ENCODE data around the gene TMCC2.
"Not testable (repeated sequence)": the region's sequence is repeated elsewhere in the genome, so short reads cannot be mapped to it uniquely, and the experiment has no call there.

The TMCC2 gene

GRCh38 chr1:205276689-205277065 lies 48.9 kb downstream of the TMCC2 start:
- no peak for DNase-seq (ENCODE audit: extremely low read depth in 1 of 2, low read depth in 1 of 2)

DNA sequence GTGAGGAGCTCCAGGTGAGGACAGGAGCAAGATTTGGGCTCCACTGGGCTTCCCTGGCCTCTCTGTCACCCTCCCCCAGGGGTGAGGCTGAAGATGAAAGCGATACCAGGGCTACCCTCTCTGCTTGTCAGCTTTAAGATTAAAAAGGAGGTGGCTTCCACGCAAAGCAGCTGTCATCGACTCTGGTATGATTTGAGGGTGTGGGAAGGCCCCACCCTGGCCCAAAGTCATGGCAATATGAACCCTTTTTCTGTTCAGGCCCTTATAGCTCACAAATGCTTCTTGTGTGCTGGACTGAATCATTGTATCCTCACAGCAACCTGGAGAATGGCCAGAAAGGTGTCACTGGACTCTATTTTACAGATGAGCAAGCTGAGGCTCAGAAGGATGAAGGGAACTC lies 52.2 kb downstream of the TMCC2 start:
- DNase-seq (ENCODE audit: extremely low read depth in 1 of 2, low read depth in 1 of 2) = no peak

DNA sequence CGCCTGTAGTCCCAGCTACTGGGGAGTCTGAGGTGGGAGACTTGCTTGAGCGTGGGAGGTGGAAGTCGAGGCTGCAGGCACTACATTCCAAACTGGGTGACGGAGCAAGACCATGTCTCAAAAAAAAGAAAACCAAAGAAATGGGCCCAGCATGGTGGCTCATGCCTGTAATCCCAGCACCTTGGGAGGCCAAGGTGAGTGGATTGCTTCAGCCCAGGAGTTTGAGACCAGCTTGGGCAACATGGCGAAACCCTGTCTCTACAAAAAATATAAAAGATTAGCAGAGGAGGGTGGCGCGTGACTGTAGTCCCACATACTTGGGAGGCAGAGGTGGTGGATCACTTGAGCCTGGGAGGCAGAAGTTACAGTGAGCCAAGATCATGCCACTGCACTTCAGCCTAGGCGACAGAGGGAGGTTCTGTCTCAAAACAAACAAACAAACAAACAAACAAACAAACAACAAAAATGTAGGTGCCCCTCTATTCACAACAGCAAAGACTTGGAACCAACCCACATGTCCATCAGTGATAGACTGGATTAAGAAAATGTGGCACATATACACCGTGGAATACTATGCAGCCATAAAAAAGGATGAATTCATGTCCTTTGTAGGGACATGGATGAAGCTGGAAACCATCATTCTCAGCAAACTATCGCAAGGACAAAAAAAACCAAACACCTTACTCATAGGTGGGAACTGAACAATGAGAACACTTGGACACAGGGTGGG lies 53.1 kb downstream of the TMCC2 start:
- DNase-seq (ENCODE audit: extremely low read depth in 1 of 2, low read depth in 1 of 2) = not testable (repeated sequence)

GRCh38 chr1:205283270-205284147 lies 55.8 kb downstream of the TMCC2 start:
- DNase-seq (ENCODE audit: extremely low read depth in 1 of 2, low read depth in 1 of 2) = no peak

GRCh38 chr1:205284420-205285144 lies 56.8 kb downstream of the TMCC2 start:
- peak; percentile 82 to 84 for DNase-seq (ENCODE audit: extremely low read depth in 1 of 2, low read depth in 1 of 2)

DNA sequence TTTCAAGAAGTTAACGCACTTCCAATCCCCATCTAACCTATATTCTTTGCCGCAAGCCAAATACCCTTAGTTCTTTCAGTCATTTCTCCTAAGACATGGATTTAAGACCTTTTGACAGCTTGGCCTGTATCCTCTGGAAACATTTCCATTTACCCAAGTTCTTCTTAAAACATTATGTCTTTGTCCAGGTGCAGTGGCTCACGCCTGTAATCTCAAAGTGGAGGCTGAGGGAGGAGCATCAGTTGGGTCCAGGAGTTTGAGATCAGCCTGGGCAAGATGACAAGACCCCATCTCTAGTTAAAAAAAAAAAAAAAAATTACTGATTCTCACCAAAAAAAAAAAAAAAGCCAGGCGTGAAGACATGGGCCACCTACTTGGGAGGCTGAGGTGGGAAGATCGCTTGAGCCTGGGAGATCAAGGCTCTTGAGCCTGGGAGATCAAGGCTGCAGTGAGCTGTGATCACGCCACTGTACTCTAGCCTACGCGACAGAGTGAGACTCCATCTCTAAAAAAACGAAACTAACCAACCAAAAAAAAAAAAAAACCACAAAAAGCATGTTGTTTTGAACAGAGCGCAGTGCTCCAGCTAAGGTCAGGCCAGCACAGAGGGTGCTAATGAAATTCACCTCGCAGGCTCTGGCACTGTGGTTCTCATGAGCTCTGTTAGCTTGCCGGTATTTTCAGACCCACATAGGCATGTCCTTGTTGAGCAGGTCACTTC lies 57.8 kb downstream of the TMCC2 start:
- DNase-seq (ENCODE audit: extremely low read depth in 1 of 2, low read depth in 1 of 2) = peak in 1 of 2 donors; percentile 17

DNA sequence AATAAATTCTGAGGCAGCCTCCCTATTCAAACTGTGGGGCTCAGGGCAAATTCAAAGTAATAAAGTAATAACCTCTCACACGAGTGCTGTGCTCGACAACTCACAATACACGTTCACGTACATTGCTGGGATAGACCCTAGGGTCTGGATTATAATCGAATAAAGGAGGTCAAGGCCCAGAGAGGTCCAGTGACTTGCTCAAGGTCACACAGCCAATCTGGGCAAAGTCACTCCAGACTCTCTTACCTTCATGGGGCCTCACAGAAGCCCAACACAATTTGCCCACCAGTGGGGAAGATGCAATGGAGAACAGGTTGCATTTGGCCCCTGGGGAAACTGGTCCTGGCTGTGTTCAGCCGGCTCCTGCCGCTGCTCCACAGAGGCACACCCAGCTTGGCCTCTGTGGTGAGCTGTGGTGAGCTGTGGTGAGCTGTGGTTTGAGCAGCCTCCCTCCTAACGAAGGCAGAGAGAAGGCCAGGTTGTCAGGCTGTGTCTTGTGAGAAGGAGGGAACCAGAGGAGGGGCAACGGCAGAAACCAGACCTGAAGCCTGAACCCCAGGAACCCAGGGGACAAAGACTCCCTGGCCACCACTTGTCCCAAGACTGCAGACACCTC lies 58.7 kb downstream of the TMCC2 start:
- peak; percentile 11 to 44 for DNase-seq (ENCODE audit: extremely low read depth in 1 of 2, low read depth in 1 of 2)

DNA sequence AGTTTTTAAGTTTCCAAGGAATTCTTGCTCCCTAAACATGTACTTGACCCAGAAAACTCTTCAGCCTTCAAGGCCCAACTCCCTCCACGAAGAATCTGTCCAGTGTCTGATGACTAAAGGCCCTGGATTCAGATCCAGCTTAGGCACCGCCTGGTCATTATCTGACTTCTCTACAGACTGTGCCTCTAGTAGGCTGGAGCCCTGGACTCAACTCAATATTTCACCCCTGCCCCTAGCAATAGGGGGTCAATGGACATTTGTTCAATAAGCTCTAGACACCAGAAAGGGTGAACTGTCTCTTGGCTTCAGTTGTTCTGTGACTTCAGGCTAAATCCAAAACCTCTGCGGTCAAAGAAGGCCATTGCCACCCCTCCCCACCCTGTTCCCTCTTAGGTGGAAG lies 59.3 kb downstream of the TMCC2 start:
- no peak for DNase-seq (ENCODE audit: extremely low read depth in 1 of 2, low read depth in 1 of 2)

DNA sequence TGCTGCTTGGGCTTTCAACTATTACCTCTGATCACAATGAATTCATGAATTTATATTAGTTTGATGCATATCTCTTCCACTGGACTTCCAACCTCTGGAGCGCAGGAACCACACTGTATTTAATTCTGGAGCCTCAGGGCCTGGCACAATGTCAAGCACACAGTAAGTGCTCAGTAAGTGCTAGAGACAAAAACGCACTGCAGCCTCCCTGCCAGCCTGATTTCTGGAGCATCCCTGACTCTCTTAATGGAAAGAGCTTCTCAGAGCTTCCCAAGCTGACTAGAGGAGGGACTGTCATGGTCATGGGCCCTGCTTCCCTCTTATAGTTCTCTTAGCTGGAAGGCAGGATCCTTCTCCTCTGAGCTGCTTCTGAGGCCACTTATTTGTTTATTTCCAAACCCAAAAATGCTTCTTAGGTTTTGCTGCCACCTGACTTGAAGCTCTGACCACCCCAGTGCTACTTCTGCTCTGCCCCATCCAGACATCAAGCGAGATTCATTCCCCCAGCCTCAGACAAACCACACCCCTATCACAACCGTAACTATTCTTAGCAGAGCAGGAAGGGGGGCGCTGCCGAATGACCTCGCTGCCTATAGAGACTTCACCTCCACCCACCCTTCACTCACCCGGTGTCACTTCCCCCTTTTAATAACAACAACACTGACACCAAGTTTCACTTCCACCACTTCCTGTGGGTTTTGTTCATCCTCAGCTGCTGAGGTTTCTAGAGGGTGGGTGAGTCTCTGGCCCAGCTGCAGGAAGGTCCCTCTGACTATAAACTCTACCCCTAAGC lies 60.2 kb downstream of the TMCC2 start:
- peak; percentile 56 to 68 for DNase-seq (ENCODE audit: extremely low read depth in 1 of 2, low read depth in 1 of 2)

DNA sequence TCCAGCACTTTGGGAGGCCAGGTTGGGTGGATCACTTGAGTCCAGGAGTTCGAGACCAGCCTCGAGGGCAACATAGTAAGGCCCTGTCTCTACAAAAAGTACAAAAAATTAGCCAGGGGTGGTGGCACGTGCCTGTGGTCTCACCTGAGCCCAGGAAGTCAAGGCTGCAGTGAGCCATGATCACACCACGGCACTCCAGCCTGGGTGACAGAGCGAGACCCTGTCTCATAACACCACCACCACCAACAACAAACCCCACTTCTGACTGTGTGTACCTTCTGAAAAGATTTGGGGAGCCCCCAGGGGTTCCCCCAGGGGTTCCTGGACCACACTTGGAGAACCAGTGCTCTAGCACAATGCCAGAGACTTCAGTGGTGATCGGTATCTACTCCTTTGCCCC lies 63.9 kb downstream of the TMCC2 start:
- no peak for DNase-seq (ENCODE audit: extremely low read depth in 1 of 2, low read depth in 1 of 2)

- DNase-seq (ENCODE audit: extremely low read depth in 1 of 2, low read depth in 1 of 2) = no peak
Measured at GRCh38 chr1:205293350-205294074, 65.8 kb downstream of the TMCC2 start.

DNA sequence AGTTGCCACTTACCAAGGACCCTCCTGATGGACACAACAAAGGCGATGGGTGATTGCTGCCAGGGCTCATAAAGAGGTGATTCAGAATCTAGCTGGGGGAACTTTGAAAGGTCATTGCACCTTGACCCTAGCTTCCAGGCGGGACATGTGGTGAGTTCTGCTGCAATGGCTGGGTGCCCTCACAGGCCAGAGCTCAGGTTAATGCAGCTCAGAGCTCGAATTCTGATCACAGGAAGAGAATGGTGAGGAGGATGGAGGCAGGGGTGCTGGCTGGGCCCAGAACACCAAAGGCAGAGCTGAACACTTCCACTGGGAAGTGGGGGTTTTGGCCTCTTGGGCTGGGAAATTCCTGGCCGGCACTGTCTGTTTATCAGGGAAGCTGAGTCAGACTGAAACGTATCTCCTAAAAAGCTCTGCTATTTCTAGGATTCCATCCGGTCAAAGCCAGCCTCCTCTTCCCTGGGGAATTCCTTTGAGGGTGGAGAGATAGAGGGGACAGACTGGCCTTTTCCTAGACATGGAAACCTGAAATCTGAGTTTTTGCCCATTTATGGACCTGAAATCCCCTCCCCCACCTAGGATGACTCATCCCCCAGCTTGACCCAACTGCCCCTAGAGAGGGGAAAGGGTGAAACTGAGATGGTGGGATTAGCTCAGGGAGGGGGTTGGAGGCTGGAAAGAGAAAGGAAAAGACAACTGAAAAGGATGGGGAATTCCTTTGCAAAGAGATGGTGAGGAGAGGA lies 66.6 kb downstream of the TMCC2 start:
- DNase-seq (ENCODE audit: extremely low read depth in 1 of 2, low read depth in 1 of 2) = no peak

DNA sequence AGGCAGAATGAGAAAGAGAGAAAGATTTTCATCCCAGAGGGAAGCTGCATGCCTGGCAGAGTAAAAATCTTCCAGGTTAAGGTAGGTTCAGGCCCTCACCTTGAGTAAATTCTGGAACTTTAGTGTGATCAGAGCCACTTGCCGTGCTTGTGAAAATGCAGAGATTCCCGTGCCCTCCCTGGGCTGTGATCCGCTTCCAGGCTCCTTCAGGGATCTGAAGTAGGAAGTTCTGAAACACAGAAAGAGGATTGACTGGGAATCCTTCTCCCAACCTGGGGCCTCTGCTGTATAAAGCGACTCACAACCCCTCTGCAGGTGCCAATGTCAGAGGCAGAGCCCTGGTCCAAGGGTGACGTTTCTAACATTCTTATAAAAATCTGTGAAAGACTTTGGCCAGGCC lies 67.2 kb downstream of the TMCC2 start:
- no peak for DNase-seq (ENCODE audit: extremely low read depth in 1 of 2, low read depth in 1 of 2)

DNA sequence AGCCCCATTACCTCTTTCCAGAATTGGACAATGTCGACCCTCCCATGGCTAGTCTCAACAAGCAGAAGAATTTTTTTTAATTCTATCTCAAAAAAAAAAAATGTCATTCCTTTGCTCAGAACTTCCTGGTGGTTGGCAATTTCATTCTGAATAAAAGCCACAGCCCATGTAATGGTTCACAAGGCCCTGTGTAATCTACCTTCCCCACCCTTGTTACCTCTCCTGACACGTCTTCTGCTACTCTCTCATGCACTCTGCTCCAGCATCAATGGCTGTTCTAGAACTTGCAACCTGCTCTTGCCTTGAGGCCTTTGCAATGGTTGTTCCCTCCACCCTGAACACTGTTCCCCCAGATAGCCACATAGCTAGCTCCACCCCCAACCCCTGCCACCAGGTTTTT lies 68.4 kb downstream of the TMCC2 start:
- DNase-seq (ENCODE audit: extremely low read depth in 1 of 2, low read depth in 1 of 2) = no peak

DNA sequence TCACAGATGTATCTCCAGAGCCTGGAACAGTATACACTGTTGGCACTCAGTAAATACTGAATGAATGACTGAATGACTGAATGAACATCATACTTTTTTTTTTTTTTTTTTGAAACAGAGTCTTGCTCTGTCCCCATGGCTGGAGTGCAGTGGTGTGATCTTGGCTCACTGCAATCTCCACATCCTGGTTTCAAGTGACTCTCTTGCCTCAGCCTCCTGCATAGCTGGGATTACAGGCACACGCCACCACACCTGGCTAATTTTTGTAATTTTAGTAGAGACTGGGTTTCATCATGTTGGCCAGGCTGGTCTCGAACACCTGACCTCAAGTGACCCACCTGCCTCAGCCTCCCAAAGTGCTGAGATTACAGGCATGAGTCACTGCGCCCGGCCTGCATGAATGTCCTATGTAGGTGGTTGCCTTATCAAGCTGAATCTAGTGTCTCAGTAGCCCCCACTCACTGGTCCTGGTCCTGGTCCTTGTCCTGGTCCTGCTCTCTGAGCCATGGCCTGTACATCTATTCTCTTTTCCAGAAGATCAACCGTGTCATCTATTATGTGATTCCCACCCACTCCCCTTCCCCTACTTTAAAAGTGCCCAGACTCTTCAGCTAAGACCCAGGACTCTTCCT lies 69.9 kb downstream of the TMCC2 start:
- DNase-seq (ENCODE audit: extremely low read depth in 1 of 2, low read depth in 1 of 2) = not testable (repeated sequence)

DNA sequence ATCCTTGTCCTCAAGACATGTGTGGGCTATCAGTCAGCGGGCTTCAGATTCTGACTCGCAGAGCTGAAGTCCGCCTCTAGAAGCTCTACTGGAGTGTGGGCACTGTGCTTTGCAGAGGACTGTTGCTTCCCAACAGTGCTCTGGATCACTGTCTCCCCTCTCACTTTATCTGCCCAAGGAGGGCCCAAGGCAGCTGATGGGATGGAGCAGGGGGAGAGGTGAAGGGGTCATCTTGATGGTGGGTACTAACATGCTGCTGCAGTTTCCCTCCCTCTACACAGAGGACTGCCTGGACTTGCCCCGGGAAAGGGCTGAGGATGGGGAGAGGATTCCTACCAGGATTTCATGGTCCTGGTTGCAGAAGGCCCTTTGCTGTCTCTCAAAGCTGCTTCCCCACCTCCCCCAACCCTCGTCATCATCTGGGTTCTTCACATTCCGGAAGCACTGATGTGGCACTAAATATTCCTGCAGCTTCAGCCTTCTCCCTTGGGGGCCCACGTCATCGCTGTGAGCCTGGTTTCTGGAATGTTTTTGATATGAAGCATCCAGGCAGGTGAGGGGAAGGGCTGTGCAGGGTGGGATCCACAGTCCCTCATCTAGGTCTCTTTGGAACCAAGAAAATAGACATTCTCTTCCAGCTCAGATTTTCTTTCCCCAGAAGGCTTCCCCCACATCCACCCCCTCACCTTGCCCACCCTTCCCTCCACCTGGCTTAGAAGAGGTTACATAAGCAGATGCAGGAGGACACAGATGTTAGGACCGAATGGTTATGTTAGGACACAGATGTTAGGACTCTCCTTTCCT lies 70.6 kb downstream of the TMCC2 start:
- no peak for DNase-seq (ENCODE audit: extremely low read depth in 1 of 2, low read depth in 1 of 2)

DNA sequence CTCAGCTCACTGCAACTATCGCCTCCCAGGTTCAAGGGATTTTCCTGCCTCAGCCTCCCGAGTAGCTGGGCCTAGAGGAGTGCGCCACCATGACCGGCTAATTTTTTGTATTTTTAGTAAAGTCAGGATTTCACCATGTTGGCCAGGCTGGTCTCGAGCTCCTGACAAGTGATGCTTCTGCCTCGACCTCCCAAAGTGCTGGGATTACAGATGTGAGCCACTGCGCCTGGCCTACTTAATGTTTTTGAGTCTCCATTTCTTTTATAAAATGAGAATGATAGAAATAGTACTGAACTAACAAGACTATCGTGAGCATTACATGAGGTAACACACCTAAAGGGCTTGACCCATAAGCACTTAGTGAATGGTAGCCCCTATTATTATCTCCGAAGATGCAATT lies 72.4 kb downstream of the TMCC2 start:
- no peak for DNase-seq (ENCODE audit: extremely low read depth in 1 of 2, low read depth in 1 of 2)
